Body of pancreas (tissue), 4 donors: Measurements from ENCODE around the gene GNG4. TPM values are rescaled to one million over a fixed set of nuclear protein-coding genes. Genes with fewer than 3 reads are reported as not detected.

ENCODE experiments used
- ATAC-seq: fragments of 150-250 bp; one replicate; pipeline ENCODE4 v1.9.1; 2016
- DNase-seq, 4 donors: peaks; one replicate each; pipeline ENCODE4 v3.0.0-alpha.2; 2019
- H3K27ac ChIP-seq, 4 donors: fragments of 200-600 bp; sonication (generic); 1 replicate in 3 of 4; 2 replicates in 1 of 4; pipeline versions ENCODE4 v1.5.1 to v1.6.1; 2016 to 2019; ENCODE audit warnings: mild to moderate bottlenecking in 1 of 4, mixed read lengths in 1 of 4, moderate library complexity in 1 of 4
- H3K27me3 ChIP-seq, 2 donors: fragments of 200-600 bp; sonication (generic); one replicate each; pipeline ENCODE4 v1.6.0; 2016; ENCODE audit warnings: mild to moderate bottlenecking in 1 of 2
- H3K36me3 ChIP-seq, 2 donors: fragments of 200-600 bp; sonication (generic); replicated peaks in 1 of 2; 2 replicates each; pipeline ENCODE4 v1.5.1; 2016; ENCODE audit warnings: low read depth in 2 of 2; ENCODE audit not compliant: insufficient read depth in 1 of 2
- H3K4me1 ChIP-seq: fragments of 200-600 bp; sonication (generic); one replicate; pipeline ENCODE4 v1.6.0; 2016
- H3K4me3 ChIP-seq, 2 donors: fragments of 200-600 bp; sonication (generic); 1 replicate in 1 of 2; 2 replicates in 1 of 2; pipeline ENCODE4 v1.5.1; 2016 to 2019
- H3K9me3 ChIP-seq, 3 donors: fragments of 200-600 bp; sonication (generic); 1 replicate in 2 of 3; 2 replicates in 1 of 3; pipeline ENCODE4 v1.5.1; 2016
- CTCF ChIP-seq, 7 experiments: fragments of 450-650 bp in 4 of 7; fragments of 200-600 bp in 3 of 7; sonication (generic) in 3 of 7; IDR thresholded peaks; one replicate each; pipeline ENCODE4 v1.5.1; 2016 to 2019; ENCODE audit warnings: antibody characterized with exemption in 7 of 7
- POLR2A ChIP-seq, 3 donors: fragments of 450-650 bp; IDR thresholded peaks; one replicate each; pipeline ENCODE4 v1.6.1; 2016; ENCODE audit warnings: antibody characterized with exemption in 3 of 3, mild to moderate bottlenecking in 2 of 3
- WGBS, 2 donors: methylation state at CpG; one replicate each; pipeline ENCODE4 v1.1.5; 2017; 5-methylcytosine and 5-hydroxymethylcytosine counted together
- intact Hi-C: fragments of 100-400 bp; cut with DNase I; formaldehyde crosslinking; loops from one replicate; pipeline ENCODE4 v1.15.1; 2023
- total RNA-seq, 2 donors: library from RNA; depleted of rRNA; stranded (reverse); fragments of >200 nt; gene quantifications; one replicate each; pipeline ENCODE4 v1.1.0, GENCODE V29; 2016

Gene GNG4
- total RNA-seq, 2 donors from 2014 or later, result 0.66 to 3.1 TPM

GRCh38 chr1:235632506-235633401 lies 16.8 kb downstream of the GNG4 start:
- Histone ChIP-seq H3K27me3 (no peaks in the 10 kb centered on the region), H3K36me3 (no peaks in the 10 kb centered on the region), H3K27ac (no peak overlapping the region), H3K4me1 (no peaks in the 10 kb centered on the region), H3K4me3 (no peak overlapping the region), H3K9me3 (no peaks in the 10 kb centered on the region)
- DNase-seq, result no peak
- intact Hi-C loops, result no loop called here
- WGBS, 2 donors, result 46 to 51% methylated on average over 14 of the region's 14 CpGs
- no peak for ATAC-seq
- TF ChIP-seq POLR2A (IDR thresholded peaks at IDR 0.05) (no peak), CTCF (IDR thresholded peaks at IDR 0.05) (no peak)

- H3K27me3 ChIP-seq, result no peaks in the 10 kb centered on the region
- DNase-seq (no peak), ATAC-seq (no peak)
- no peak for TF ChIP-seq CTCF (IDR thresholded peaks at IDR 0.05)
- TF ChIP-seq POLR2A (IDR thresholded peaks at IDR 0.05), result no peak
- intact Hi-C loops, result no loop called here
- H3K9me3 ChIP-seq, result no peaks in the 10 kb centered on the region
- no peaks in the 10 kb centered on the region for H3K4me1 ChIP-seq
- H3K36me3 ChIP-seq, result no peaks in the 10 kb centered on the region
- WGBS, 2 donors, result 80 to 85% methylated on average over 7 of the region's 7 CpGs
- H3K4me3 ChIP-seq, result no peak overlapping the region
- no peak overlapping the region for H3K27ac ChIP-seq
These were observed 17.8 kb downstream of the GNG4 start for GRCh38 chr1:235631816-235632215.

- no peaks in the 10 kb centered on the region for H3K27me3 ChIP-seq
- no peak overlapping the region for H3K4me3 ChIP-seq
- TF ChIP-seq CTCF (IDR thresholded peaks at IDR 0.05), result no peak
- 85 to 91% methylated on average over 8 to 10 of the region's 10 CpGs for WGBS, 2 donors
- no peaks in the 10 kb centered on the region for H3K4me1 ChIP-seq
- DNase-seq (no peak), ATAC-seq (no peak)
- no peaks in the 10 kb centered on the region for H3K9me3 ChIP-seq
- no peaks in the 10 kb centered on the region for H3K36me3 ChIP-seq
- intact Hi-C loops, result no loop called here
- no peak overlapping the region for H3K27ac ChIP-seq
These were observed 21.1 kb downstream of the GNG4 start for GRCh38 chr1:235628316-235629005.

GRCh38 chr1:235625831-235626230 lies 23.8 kb downstream of the GNG4 start:
- ATAC-seq, result no peak
- WGBS, 2 donors, result 76 to 78% methylated on average over 4 of the region's 4 CpGs
- intact Hi-C loops, result no loop called here
- no peak for DNase-seq
- Histone ChIP-seq H3K4me1 (no peaks in the 10 kb centered on the region), H3K27ac (no peak overlapping the region), H3K27me3 (no peaks in the 10 kb centered on the region), H3K9me3 (no peaks in the 10 kb centered on the region), H3K4me3 (no peak overlapping the region), H3K36me3 (no peaks in the 10 kb centered on the region)
- TF ChIP-seq POLR2A (IDR thresholded peaks at IDR 0.05) (no peak), CTCF (IDR thresholded peaks at IDR 0.05) (no peak)
